HEK293 (cell line): ENCODE data around the gene MED6.

Source experiments
- BCL11A ChIP-seq: fragments of 450-650 bp; formaldehyde crosslinking; IDR thresholded peaks from 2 replicates; pipeline ENCODE4 v1.5.1; 2016; ENCODE audit warnings: low read depth, missing biosample characterization, missing genetic modification characterization
- KLF16 ChIP-seq: fragments of 450-650 bp; formaldehyde crosslinking; IDR thresholded peaks from 2 replicates; pipeline ENCODE4 v1.5.1; 2017; ENCODE audit warnings: missing biosample characterization, missing genetic modification characterization
- REST ChIP-seq: fragments of 450-650 bp; formaldehyde crosslinking; IDR thresholded peaks from 2 replicates; pipeline ENCODE4 v1.5.1; 2016; ENCODE audit warnings: missing biosample characterization, missing genetic modification characterization
- TRIM28 ChIP-seq: IDR thresholded peaks from 2 replicates; pipeline ENCODE4 v1.6.1; 2011; ENCODE audit warnings: low read length, control low read depth, borderline replicate concordance
- WT1 ChIP-seq: fragments of 450-650 bp; formaldehyde crosslinking; IDR thresholded peaks from 2 replicates; pipeline ENCODE4 v1.5.1; 2016; ENCODE audit warnings: missing biosample characterization, missing genetic modification characterization
- ZBTB1 ChIP-seq: fragments of 450-650 bp; formaldehyde crosslinking; IDR thresholded peaks from 2 replicates; pipeline ENCODE4 v1.5.1; 2016; ENCODE audit warnings: missing biosample characterization, missing genetic modification characterization
- ZNF155 ChIP-seq: fragments of 450-650 bp; formaldehyde crosslinking; IDR thresholded peaks from 2 replicates; pipeline ENCODE4 v1.5.1; 2016; ENCODE audit warnings: missing biosample characterization, missing genetic modification characterization
- ZNF394 ChIP-seq: fragments of 450-650 bp; formaldehyde crosslinking; IDR thresholded peaks from 2 replicates; pipeline ENCODE4 v1.5.1; 2016; ENCODE audit warnings: missing biosample characterization, missing genetic modification characterization, mild to moderate bottlenecking, moderate library complexity, borderline replicate concordance
- ZNF610 ChIP-seq: fragments of 450-650 bp; formaldehyde crosslinking; IDR thresholded peaks from 2 replicates; pipeline ENCODE4 v1.5.1; 2016; ENCODE audit warnings: missing biosample characterization, missing genetic modification characterization, borderline replicate concordance
- ZNF626 ChIP-seq: fragments of 450-650 bp; sonication (Bioruptor Pico); formaldehyde crosslinking; IDR thresholded peaks from 2 replicates; pipeline ENCODE4 v1.5.1; 2018; ENCODE audit warnings: missing biosample characterization, missing genetic modification characterization, inconsistent platforms
- ZNF837 ChIP-seq: fragments of 450-650 bp; formaldehyde crosslinking; IDR thresholded peaks from 2 replicates; pipeline ENCODE4 v1.5.1; 2016; ENCODE audit warnings: missing biosample characterization, missing genetic modification characterization
- TF ChIP-seq, protein P1 (sequence below): fragments of 450-650 bp; formaldehyde crosslinking; IDR thresholded peaks from 2 replicates; pipeline ENCODE4 v1.5.1; 2016; ENCODE audit warnings: missing biosample characterization, missing genetic modification characterization

GRCh38 chr14:70602254-70602653 lies 1.8 kb upstream of the MED6 start:
- TF ChIP-seq, protein P1, sequence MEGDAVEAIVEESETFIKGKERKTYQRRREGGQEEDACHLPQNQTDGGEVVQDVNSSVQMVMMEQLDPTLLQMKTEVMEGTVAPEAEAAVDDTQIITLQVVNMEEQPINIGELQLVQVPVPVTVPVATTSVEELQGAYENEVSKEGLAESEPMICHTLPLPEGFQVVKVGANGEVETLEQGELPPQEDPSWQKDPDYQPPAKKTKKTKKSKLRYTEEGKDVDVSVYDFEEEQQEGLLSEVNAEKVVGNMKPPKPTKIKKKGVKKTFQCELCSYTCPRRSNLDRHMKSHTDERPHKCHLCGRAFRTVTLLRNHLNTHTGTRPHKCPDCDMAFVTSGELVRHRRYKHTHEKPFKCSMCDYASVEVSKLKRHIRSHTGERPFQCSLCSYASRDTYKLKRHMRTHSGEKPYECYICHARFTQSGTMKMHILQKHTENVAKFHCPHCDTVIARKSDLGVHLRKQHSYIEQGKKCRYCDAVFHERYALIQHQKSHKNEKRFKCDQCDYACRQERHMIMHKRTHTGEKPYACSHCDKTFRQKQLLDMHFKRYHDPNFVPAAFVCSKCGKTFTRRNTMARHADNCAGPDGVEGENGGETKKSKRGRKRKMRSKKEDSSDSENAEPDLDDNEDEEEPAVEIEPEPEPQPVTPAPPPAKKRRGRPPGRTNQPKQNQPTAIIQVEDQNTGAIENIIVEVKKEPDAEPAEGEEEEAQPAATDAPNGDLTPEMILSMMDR (tag by site-specific recombination) = no peak
- no peak for TF ChIP-seq ZNF155 (tag by site-specific recombination)
- TF ChIP-seq ZNF837 (tag by site-specific recombination) = no peak
- TF ChIP-seq WT1 = no peak
- no peak for TF ChIP-seq REST (tag by site-specific recombination)
- no peak for TF ChIP-seq ZNF626 (tag by site-specific recombination)
- no peak for TF ChIP-seq ZBTB1 (tag by site-specific recombination)
- no peak for TF ChIP-seq BCL11A (tag by site-specific recombination)
- TF ChIP-seq ZNF394 (tag by site-specific recombination) = no peak
- no peak for TF ChIP-seq KLF16 (tag by site-specific recombination)
- TF ChIP-seq ZNF610 (tag by site-specific recombination) = no peak
- TF ChIP-seq TRIM28 = no peak
